ENCODE data around the gene SHF.

GRCh38 chr15:45131510-45131909 is 56.3 kb downstream of the SHF start:
- no peak for TF ChIP-seq POLR2A (IDR thresholded peaks at IDR 0.05; ENCODE audit: control extremely low read depth in 1 of 2, low read depth in 2 of 2, low read length in 2 of 2)
- no peak for TF ChIP-seq NRF1 (IDR thresholded peaks at IDR 0.05; ENCODE audit: low read depth, low read length)
- TF ChIP-seq, protein P1, sequence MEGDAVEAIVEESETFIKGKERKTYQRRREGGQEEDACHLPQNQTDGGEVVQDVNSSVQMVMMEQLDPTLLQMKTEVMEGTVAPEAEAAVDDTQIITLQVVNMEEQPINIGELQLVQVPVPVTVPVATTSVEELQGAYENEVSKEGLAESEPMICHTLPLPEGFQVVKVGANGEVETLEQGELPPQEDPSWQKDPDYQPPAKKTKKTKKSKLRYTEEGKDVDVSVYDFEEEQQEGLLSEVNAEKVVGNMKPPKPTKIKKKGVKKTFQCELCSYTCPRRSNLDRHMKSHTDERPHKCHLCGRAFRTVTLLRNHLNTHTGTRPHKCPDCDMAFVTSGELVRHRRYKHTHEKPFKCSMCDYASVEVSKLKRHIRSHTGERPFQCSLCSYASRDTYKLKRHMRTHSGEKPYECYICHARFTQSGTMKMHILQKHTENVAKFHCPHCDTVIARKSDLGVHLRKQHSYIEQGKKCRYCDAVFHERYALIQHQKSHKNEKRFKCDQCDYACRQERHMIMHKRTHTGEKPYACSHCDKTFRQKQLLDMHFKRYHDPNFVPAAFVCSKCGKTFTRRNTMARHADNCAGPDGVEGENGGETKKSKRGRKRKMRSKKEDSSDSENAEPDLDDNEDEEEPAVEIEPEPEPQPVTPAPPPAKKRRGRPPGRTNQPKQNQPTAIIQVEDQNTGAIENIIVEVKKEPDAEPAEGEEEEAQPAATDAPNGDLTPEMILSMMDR (IDR thresholded peaks at IDR 0.05; ENCODE audit: control extremely low read depth in 1 of 3, insufficient read depth in 1 of 3, low read depth in 1 of 3, low read length in 3 of 3): no peak
- no peak for TF ChIP-seq RBBP5 (IDR thresholded peaks at IDR 0.05; ENCODE audit: borderline replicate concordance, low read depth, low read length)
- no peak for TF ChIP-seq YY1 (IDR thresholded peaks at IDR 0.05; ENCODE audit: low read depth, low read length)
- TF ChIP-seq TAF1 (IDR thresholded peaks at IDR 0.05; ENCODE audit: low read depth, low read length): no peak
- no peak for TF ChIP-seq EZH2 (IDR thresholded peaks at IDR 0.05; ENCODE audit: low read depth, low read length, severe bottlenecking)
- no peak for TF ChIP-seq RAD21 (IDR thresholded peaks at IDR 0.05 in 1 of 2, conservative IDR thresholded peaks at IDR 0.05 in 1 of 2; ENCODE audit: low read depth in 2 of 2, low read length in 2 of 2)
- TF ChIP-seq POLR2AphosphoS5 (IDR thresholded peaks at IDR 0.05; ENCODE audit: low read depth, low read length): no peak
- no peak for TF ChIP-seq SP2 (IDR thresholded peaks at IDR 0.05; ENCODE audit: low read length)
- TF ChIP-seq HDAC6 (IDR thresholded peaks at IDR 0.05; ENCODE audit: low read depth, low read length): no peak
- TF ChIP-seq CHD2 (IDR thresholded peaks at IDR 0.05; ENCODE audit: low read length): no peak
- no peak for TF ChIP-seq SAP30 (IDR thresholded peaks at IDR 0.05; ENCODE audit: insufficient read depth, insufficient replicate concordance, low read length)
- TF ChIP-seq BCL11A (IDR thresholded peaks at IDR 0.05; ENCODE audit: low read depth in 2 of 2, low read length in 2 of 2): no peak
